Hematopoietic multipotent progenitor cell treated with erythropoietin and hydrocortisone succinate and interleukin-3 and kit ligand, for 15 days (in vitro differentiated cells): ENCODE data around the gene RAD21L1.
"Not testable (repeated sequence)": the region's sequence is repeated elsewhere in the genome, so short reads cannot be mapped to it uniquely, and the experiment has no call there.

ENCODE experiments used
- DNase-seq: peaks from one replicate; pipeline ENCODE4 v3.0.0-alpha.2; 2015; ENCODE audit warnings: low spot score

The RAD21L1 gene

GRCh38 chr20:1199964-1200363 lies 25.9 kb upstream of the RAD21L1 start:
- no peak for DNase-seq

DNA sequence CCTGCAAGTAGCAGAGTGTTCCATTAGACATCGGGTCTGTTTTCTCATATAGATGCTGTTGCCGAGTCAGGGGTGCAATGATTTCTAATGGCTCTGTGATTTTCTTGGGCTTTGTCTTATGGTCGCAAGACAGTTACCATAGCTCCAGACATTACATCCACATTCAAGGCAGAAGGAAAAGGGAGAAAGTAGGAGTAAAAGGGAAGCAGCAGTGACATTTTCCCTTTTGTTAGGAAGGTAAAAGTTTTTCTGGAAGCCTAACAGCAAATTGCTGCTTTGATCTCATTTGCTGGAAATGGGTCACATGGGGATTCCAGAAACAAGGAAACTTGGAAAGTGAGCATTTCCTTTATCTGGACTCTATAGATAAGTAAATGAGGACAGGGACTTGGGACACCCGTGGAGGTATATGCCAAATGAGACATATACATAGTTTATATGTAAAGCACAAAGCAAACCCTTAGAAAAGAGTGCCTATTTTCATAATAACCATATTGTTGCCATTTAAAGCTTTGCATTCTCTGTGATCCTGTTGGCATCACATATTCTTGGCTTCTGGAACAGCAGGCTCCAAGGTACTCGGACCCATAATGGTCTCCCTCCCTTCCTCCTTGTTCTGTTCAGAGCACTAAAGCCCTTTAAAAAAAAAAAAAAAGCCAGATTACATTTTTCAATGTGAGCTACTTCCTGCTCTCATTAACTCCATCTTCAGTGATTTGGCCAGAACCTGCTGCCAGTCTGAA lies 22.9 kb upstream of the RAD21L1 start, which contains the start of gene C20orf202:
Gene C20orf202 (plus strand): TSS at position 693 of the 743 bp plus-strand sequence. CDS start 132 bp downstream, outside the sequence.
- no peak for DNase-seq

- DNase-seq = no peak
These were observed 22.2 kb upstream of the RAD21L1 start for GRCh38 chr20:1203630-1204029.

- no peak for DNase-seq
These were observed 21.7 kb upstream of the RAD21L1 start for GRCh38 chr20:1204113-1204512.

GRCh38 chr20:1204576-1204975 lies 21.3 kb upstream of the RAD21L1 start:
- DNase-seq = no peak

GRCh38 chr20:1205802-1206201 lies 20.0 kb upstream of the RAD21L1 start:
- DNase-seq = no peak

DNA sequence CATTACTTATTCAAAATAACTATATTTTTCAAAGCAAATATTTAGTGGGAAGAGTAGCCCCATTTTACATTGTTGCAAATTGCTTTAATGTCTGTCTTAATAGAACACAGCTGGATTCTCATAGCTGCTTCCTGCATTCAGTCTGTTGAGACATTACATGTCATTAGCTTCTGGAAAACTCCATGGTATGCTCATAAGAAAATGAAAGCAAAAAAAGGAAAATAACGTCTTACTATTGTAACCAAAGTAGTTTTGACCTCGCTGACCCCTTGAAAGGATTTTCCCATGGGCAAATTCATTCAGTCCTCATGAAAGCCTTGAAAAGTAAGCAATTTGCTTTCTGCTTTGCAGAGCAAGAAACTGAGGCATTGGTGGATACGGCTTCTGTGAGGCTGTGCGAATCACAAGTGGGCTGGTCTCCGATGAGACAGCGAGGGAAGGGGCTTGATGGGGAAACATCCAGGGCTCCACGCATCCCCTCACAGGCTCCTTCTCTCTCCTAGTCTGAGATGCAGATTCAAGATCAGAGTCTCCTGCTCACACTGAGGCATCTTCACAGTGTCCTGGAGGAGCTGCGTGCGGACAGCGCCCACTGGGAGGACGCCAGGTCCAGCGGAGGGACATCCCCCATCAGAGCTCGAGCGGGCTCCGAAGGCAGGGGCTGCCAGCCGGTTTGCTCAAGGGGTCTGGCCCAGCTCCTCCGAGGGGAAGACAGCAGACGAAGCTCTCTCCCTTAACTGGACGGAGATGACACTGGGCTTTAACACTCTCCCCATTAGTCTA lies 19.3 kb upstream of the RAD21L1 start:
- no peak for DNase-seq

DNA sequence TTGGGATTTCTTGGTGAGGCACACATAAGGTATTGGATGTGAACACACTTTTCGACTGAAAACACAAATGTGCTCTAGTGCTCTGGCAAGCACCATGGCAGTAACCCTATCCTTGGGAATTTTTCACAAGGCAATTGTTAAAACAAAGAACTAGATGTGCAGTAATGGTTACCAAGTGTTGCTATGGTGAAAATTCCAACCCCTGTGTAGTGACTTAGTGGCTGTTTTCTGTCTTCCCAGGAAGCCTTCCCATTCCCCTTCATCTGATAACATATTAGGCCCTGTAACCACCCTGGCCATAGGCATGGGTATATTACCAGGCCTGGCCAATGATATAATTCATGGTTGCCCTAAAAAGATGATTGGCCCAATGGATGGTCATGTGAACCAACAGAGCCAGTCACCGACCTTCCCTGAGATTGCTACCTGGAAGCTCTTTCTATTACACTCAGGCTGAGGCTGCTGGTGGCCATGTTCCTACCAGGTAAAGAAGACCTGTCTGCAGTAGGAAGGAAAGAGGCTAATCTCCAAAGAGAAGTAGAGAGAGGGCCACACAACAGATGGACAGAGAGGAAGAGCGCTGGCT lies 18.5 kb upstream of the RAD21L1 start:
- DNase-seq = no peak

GRCh38 chr20:1209447-1210387 lies 16.1 kb upstream of the RAD21L1 start:
- DNase-seq = no peak

DNA sequence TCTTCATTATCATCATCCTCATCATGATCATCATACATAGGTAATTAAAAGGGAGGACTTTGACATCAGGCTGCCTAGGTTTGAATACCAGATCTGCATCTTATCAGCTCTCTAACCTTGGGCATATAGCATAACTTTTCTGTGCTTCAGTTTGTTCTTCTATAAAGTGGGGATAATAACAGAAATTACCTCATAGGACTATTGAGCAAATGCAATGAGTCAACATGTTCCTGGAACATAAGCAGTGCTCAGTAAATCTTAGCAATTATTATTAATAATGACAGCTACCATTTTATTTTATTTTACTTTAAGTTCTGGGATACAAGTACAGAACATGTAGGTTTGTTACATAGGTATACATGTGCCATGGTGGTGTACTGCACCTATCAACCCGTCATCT lies 15.3 kb upstream of the RAD21L1 start:
- no peak for DNase-seq

DNA sequence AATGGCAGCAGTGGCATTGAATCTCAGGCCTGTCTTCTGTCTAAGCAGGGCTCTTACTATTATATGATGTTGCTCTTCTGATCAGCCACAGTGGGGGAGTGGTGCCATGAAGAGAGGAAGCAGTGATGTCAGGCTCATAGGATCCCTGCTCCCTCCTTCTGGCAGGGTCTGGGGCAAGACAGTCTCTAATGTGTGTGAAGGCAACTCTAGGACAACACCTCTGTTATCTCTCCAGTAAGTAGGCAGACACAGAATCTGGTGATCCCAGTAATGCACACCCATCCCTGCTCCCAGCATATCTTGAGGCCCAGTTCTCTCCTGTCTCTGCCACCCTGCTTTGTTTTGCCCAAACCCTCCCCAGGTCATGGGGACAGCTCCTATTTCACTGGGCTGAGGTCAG lies 13.8 kb upstream of the RAD21L1 start:
- DNase-seq = peak; percentile 45

DNA sequence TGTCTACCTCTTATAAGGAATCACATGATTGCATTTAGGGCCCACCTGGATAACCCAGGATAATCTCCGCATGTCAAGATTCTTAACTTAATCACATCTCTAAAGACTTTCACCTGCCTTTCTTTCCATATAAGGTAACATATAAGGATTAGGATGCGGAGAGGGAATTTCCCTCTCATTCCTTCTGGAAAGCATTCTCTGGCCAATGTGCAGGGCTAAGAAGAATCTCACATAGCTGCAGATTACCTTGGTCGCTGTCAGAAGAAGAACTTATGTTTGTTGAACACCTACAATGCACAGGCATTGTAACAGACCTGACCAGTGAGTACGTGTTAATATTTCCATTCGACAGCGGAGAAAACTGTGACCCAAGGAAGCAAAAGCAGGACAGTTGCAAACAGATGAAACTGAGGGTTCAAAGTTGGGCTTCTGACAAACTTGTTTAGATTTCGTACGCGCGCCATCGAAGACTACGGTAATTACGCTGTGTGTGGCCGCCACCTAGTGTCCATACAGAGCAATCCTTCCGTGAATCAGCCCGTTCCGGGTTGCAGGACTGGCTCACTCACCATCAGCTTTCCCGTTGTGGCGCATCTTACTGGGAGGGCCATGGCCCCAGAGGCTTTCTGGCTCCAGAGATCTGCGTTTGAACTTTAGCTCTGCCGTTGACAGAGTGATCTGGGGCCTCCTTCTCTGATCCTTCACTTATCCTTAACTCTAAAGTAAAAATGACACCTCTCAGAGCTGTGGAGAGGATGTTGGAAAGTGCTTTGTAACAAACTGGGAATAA lies 13.0 kb upstream of the RAD21L1 start:
- DNase-seq = peak; percentile 81

GRCh38 chr20:1214838-1215261 lies 11.0 kb upstream of the RAD21L1 start:
- no peak for DNase-seq

- DNase-seq = peak; percentile 47
These were observed 10.3 kb upstream of the RAD21L1 start for GRCh38 chr20:1215386-1216170.

DNA sequence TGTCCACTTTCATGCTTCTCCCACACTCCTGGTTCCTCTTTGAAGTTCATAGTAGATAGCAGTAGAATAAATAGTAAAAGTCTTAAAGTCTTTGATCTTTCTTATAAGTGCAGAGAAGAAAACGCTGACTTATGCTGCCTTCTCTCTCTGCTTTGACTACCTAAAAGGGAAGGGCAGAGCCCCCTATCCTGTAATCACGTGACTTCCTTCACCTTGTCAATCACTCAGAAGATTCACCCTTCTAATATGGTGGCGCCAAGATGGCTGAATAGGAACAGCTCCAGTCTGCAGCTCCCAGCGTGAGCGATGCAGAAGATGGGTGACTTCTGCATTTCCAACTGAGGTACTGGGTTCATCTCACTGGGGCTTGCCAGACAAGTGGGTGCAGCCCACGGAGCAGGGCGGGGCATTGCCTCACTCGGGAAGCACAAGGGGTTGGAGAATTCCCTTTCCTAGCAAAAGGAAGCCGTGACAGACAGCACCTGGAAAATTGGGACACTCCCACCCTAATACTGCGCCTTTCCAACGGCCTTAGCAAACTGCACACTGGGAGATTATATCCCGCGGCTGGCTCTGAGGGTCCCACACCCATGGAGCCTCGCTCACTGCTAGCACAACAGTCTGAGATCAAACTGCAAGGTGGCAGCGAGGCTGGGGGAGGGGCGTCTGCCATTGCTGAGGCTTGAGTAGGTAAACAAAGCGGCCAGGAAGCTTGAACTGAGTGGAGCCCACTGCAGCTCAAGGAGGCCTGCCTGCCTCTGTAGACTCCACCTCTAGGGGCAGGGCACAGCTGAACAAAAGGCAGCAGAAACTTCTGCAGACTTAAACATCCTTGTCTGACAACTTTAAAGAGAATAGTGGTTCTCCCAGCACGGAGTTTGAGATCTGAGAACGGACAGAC lies 9.1 kb upstream of the RAD21L1 start:
- not testable (repeated sequence) for DNase-seq

DNA sequence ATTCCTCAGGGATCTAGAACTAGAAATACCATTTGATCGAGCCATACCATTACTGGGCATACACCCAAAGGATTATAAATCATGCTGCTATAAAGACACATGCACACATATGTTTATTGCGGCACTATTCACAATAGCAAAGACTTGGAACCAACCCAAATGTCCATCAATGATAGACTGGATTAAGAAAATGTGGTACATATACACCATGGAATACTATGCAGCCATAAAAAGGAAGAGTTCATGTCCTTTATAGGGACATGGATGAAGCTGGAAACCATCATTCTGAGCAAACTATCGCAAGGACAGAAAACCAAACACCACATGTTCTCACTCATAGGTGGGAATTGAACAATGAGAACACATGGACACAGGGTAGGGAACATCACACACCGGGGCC lies 3.1 kb upstream of the RAD21L1 start:
- DNase-seq = not testable (repeated sequence)

- DNase-seq = no peak
These were observed 1.5 kb upstream of the RAD21L1 start for GRCh38 chr20:1224205-1224890.

DNA sequence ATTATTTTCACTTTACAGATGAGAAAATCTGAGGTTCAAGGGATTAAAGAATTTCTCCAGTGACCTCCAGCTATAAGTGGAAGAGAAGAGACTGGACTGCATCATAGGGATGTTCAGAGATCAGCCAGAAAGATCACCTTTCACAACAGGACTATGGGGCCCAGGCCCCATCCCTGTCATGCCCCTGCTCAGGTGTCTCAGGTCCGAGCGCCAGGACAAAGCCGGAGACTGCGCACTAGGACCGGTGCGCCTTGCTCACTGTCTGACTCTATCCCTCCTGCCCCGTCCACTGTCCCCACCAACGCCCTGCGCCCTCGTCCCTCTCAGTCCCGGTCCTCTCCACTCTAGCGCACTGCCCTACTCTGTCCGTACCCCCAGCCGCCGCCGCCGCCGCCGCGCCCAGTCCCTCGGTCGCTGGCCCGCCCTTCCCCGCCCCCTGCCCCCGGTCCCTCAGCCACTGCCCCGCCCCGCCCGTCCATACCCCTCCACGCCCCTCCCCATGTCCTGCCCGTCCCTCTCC lies 521 bp upstream of the RAD21L1 start:
- DNase-seq = no peak
